Astrocyte (in vitro differentiated cells and primary cell): ENCODE results near the gene UTS2B. TPM values are rescaled to one million over a fixed set of nuclear protein-coding genes. Genes with fewer than 3 reads are reported as not detected.

Source experiments
- DNase-seq: peaks from one replicate; pipeline ENCODE4 v3.0.0-alpha.2; 2010; ENCODE audit warnings: low read depth
- FAIRE-seq: peaks from 2 replicates; lab custom pipeline; 2011; peaks lifted over from hg19 to GRCh38; lab: Jason Lieb, UNC
- H2AFZ ChIP-seq: 2 replicates; pipeline ENCODE4 v1.6.0; 2012; ENCODE audit warnings: low read depth, low read length, inconsistent platforms
- H3K27ac ChIP-seq: 2 replicates; pipeline ENCODE4 v1.5.1; 2011; ENCODE audit warnings: low read depth, low read length, inconsistent platforms
- H3K27me3 ChIP-seq: 2 replicates; pipeline ENCODE4 v1.6.0; 2011; ENCODE audit warnings: low read length, inconsistent platforms; ENCODE audit not compliant: insufficient read depth
- H3K36me3 ChIP-seq: 2 replicates; pipeline ENCODE4 v1.5.1; 2011; ENCODE audit warnings: low read length, inconsistent platforms; ENCODE audit not compliant: insufficient read depth
- H3K4me1 ChIP-seq: 2 replicates; pipeline ENCODE4 v1.5.1; 2011; ENCODE audit warnings: low read length, inconsistent platforms; ENCODE audit not compliant: insufficient read depth
- H3K4me2 ChIP-seq: 2 replicates; pipeline ENCODE4 v1.6.0; 2012; ENCODE audit warnings: low read length, inconsistent platforms
- H3K4me3 ChIP-seq: 2 replicates; pipeline ENCODE4 v1.5.1; 2011; ENCODE audit warnings: low read depth, mild to moderate bottlenecking, low read length, inconsistent platforms; ENCODE audit not compliant: insufficient read depth
- H3K79me2 ChIP-seq: 2 replicates; pipeline ENCODE4 v1.6.0; 2012; ENCODE audit warnings: mild to moderate bottlenecking, low read length, inconsistent platforms; ENCODE audit not compliant: insufficient read depth
- H3K9ac ChIP-seq: 2 replicates; pipeline ENCODE4 v1.6.0; 2012; ENCODE audit warnings: mild to moderate bottlenecking, low read length, inconsistent platforms
- H3K9me3 ChIP-seq: 2 replicates; pipeline ENCODE4 v1.5.1; 2012; ENCODE audit warnings: low read depth, mild to moderate bottlenecking, low read length, inconsistent platforms; ENCODE audit not compliant: insufficient read depth
- H4K20me1 ChIP-seq: 2 replicates; pipeline ENCODE4 v1.6.0; 2012; ENCODE audit warnings: low read length, inconsistent platforms; ENCODE audit not compliant: insufficient read depth
- H3K27ac Mint-ChIP-seq: one replicate; pipeline ENCODE4 v1.8.0; 2021; ENCODE audit warnings: mild to moderate bottlenecking, mixed read lengths; ENCODE audit not compliant: unreplicated experiment
- H3K27me3 Mint-ChIP-seq: one replicate; pipeline ENCODE4 v1.8.0; 2021; ENCODE audit warnings: low read depth, mixed read lengths; ENCODE audit not compliant: unreplicated experiment
- H3K36me3 Mint-ChIP-seq: one replicate; pipeline ENCODE4 v1.8.0; 2021; ENCODE audit warnings: low read depth, mixed read lengths; ENCODE audit not compliant: unreplicated experiment
- H3K4me1 Mint-ChIP-seq: one replicate; pipeline ENCODE4 v1.8.0; 2021; ENCODE audit warnings: low read depth, mixed read lengths; ENCODE audit not compliant: unreplicated experiment
- H3K4me3 Mint-ChIP-seq: one replicate; pipeline ENCODE4 v1.8.0; 2021; ENCODE audit warnings: mild to moderate bottlenecking, moderate library complexity, mixed read lengths; ENCODE audit not compliant: unreplicated experiment
- H3K9me3 Mint-ChIP-seq: one replicate; pipeline ENCODE4 v1.8.0; 2021; ENCODE audit warnings: mild to moderate bottlenecking, mixed read lengths; ENCODE audit not compliant: unreplicated experiment
- EZH2 ChIP-seq: IDR thresholded peaks from 2 replicates; pipeline ENCODE4 v1.6.1; 2012; ENCODE audit warnings: mild to moderate bottlenecking, low read length, inconsistent platforms; ENCODE audit not compliant: insufficient read depth
- total RNA-seq: library from RNA; stranded (reverse); gene quantifications from 2 replicates; pipeline ENCODE4 v1.2.1, GENCODE V29; 2021
- TF ChIP-seq, protein P1 (sequence below): IDR thresholded peaks from 2 replicates; pipeline ENCODE4 v1.5.1; 2011; ENCODE audit warnings: low read depth, mild to moderate bottlenecking, inconsistent platforms, low read length, moderate library complexity; ENCODE audit not compliant: insufficient read depth

UTS2B gene
- total RNA-seq, 1 donor from 2014 or later, result 0.75 TPM

DNA sequence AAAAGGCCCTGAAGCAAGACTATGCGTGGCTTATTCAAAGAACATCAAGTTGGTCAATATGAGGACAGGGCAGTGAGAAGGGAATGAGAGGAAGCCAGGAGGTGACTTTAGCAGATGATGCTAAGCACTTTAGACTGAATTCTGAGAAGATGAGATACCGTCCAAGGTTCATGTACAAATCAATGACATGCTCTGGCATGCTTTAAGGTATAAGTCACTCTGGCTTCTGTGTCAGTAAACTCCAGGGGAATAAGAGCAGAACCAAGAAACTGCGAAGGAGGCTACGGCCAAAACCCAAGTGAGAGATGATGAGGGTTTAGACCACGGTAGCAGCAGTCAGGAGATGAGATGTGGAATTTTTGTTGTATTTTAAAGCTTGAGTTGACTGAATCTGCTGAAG lies 10.0 kb downstream of the UTS2B start:
- H3K4me1 ChIP-seq, result no peaks in the 10 kb centered on the region
- no peaks in the 10 kb centered on the region for H3K79me2 ChIP-seq
- H3K27ac Mint-ChIP-seq, result no peak overlapping the region
- no peaks in the 10 kb centered on the region for H3K9me3 ChIP-seq
- H3K4me3 ChIP-seq, result no peak overlapping the region
- no peak overlapping the region for H3K9ac ChIP-seq
- TF ChIP-seq, protein P1, sequence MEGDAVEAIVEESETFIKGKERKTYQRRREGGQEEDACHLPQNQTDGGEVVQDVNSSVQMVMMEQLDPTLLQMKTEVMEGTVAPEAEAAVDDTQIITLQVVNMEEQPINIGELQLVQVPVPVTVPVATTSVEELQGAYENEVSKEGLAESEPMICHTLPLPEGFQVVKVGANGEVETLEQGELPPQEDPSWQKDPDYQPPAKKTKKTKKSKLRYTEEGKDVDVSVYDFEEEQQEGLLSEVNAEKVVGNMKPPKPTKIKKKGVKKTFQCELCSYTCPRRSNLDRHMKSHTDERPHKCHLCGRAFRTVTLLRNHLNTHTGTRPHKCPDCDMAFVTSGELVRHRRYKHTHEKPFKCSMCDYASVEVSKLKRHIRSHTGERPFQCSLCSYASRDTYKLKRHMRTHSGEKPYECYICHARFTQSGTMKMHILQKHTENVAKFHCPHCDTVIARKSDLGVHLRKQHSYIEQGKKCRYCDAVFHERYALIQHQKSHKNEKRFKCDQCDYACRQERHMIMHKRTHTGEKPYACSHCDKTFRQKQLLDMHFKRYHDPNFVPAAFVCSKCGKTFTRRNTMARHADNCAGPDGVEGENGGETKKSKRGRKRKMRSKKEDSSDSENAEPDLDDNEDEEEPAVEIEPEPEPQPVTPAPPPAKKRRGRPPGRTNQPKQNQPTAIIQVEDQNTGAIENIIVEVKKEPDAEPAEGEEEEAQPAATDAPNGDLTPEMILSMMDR, result no peak
- TF ChIP-seq EZH2, result no peak
- DNase-seq (no peak), FAIRE-seq (no peak)
- no peaks in the 10 kb centered on the region for H3K36me3 Mint-ChIP-seq
- H3K9me3 Mint-ChIP-seq, result peaks cover 6% of the 10 kb centered on the region
- H3K4me2 ChIP-seq, result no peak overlapping the region
- no peaks in the 10 kb centered on the region for H4K20me1 ChIP-seq
- no peaks in the 10 kb centered on the region for H3K36me3 ChIP-seq
- peaks cover 10% of the 10 kb centered on the region for H3K4me1 Mint-ChIP-seq
- no peak overlapping the region for H2AFZ ChIP-seq
- no peak overlapping the region for H3K27ac ChIP-seq
- no peaks in the 10 kb centered on the region for H3K27me3 Mint-ChIP-seq
- no peak overlapping the region for H3K4me3 Mint-ChIP-seq
- H3K27me3 ChIP-seq, result no peaks in the 10 kb centered on the region

DNA sequence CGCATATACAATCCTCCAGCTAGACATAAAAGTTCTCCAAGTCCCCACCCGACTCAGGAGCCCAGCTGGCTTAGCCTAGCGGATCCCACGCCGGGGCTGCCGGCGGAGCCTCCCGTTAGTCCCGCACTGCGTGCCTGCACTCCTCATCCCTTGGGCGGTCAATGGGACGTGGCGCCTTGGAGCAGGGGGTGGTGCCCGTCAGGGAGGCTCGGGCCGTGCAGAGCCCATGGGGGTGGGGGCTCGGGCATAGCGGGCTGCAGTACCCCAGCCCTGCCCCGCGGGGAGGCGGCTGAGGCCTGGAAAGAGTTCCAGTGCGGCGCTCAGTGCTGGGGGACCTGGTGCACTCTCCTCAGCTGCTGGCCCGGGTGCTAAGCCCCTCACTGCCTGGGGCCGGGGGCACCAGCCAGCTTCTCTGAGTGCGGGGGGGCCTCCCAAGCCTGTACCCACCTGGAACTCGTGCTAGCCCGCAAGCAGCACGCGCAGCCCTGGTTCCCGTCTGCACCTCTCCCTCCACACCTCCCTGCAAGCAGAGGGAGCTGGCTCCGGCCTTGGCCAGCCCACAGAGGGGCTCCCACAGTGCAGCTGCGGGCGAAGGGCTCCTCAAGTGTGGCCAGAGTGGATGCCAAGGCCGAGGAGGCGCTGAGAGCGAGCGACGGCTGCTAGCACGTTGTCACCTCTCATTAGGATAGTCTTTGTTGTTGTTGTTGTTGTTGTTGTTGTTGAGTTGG lies 13.3 kb downstream of the UTS2B start:
- TF ChIP-seq, protein P1, result no peak
- TF ChIP-seq EZH2, result no peak
- Mint-ChIP-seq H3K27me3 (no peaks in the 10 kb centered on the region), H3K4me3 (no peak overlapping the region), H3K4me1 (peaks cover 10% of the 10 kb centered on the region), H3K9me3 (peaks cover 4% of the 10 kb centered on the region), H3K27ac (no peak overlapping the region), H3K36me3 (no peaks in the 10 kb centered on the region)
- DNase-seq, result no peak
- H4K20me1 ChIP-seq, result no peaks in the 10 kb centered on the region
- H3K4me2 ChIP-seq, result no peak overlapping the region
- H3K9ac ChIP-seq, result no peak overlapping the region
- H3K79me2 ChIP-seq, result no peaks in the 10 kb centered on the region
- no peak for FAIRE-seq
- no peak overlapping the region for H2AFZ ChIP-seq
- no peak overlapping the region for H3K4me3 ChIP-seq
- no peaks in the 10 kb centered on the region for H3K4me1 ChIP-seq
- H3K27me3 ChIP-seq, result no peaks in the 10 kb centered on the region
- H3K9me3 ChIP-seq, result no peaks in the 10 kb centered on the region
- no peaks in the 10 kb centered on the region for H3K36me3 ChIP-seq
- H3K27ac ChIP-seq, result no peak overlapping the region

DNA sequence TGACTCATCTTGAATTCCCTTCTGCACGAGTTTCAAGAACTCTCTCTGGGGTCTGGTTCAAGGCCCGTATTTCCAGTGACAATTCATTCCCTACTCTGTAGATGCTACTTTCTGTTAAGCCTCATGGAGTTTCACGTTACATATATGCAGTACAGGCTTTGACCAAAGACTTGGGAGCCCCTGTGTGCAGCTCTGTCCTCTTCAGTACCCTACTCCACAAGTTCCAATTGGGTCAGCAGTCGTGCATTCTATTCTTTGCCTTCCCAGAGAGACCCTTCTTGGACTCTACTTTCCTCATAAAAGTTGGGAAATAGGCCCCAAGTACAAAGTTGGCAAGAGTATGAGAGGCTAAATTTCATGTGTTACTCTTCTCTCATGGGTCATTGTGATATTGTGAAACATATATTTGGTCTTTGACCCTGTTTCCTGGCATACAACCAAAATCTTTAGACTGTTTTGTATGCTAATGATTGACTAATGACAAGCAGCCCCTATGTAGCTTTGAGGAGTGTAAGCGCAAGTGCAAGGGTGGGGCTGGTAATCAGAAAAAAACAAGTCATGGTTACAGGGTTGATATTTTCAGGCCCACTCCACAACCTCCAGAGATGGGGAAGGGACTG lies 16.1 kb downstream of the UTS2B start:
- Mint-ChIP-seq H3K4me1 (no peaks in the 10 kb centered on the region), H3K9me3 (peaks cover 4% of the 10 kb centered on the region), H3K4me3 (no peak overlapping the region), H3K27ac (no peak overlapping the region), H3K27me3 (no peaks in the 10 kb centered on the region), H3K36me3 (no peaks in the 10 kb centered on the region)
- no peak for TF ChIP-seq EZH2
- TF ChIP-seq, protein P1, result no peak
- no peak overlapping the region for H3K4me2 ChIP-seq
- FAIRE-seq (no peak), DNase-seq (no peak)
- no peaks in the 10 kb centered on the region for H3K9me3 ChIP-seq
- no peak overlapping the region for H3K4me3 ChIP-seq
- H3K36me3 ChIP-seq, result no peaks in the 10 kb centered on the region
- no peaks in the 10 kb centered on the region for H3K79me2 ChIP-seq
- H3K9ac ChIP-seq, result no peak overlapping the region
- H3K27me3 ChIP-seq, result no peaks in the 10 kb centered on the region
- no peaks in the 10 kb centered on the region for H4K20me1 ChIP-seq
- no peak overlapping the region for H2AFZ ChIP-seq
- no peak overlapping the region for H3K27ac ChIP-seq
- no peaks in the 10 kb centered on the region for H3K4me1 ChIP-seq
